ENCODE measurements around the gene SCIMP. TPM values are rescaled to one million over a fixed set of nuclear protein-coding genes. Genes with fewer than 3 reads are reported as not detected.
A peak's percentile ranks its signal among the peaks of the same experiment; 100 is the strongest.

Gene SCIMP
- total RNA-seq, 1 donor from 2014 or later, result 35.5 TPM

- H3K36me3 ChIP-seq, result no peaks in the 10 kb centered on the region
These were observed 30.8 kb downstream of the SCIMP start for GRCh38 chr17:5203908-5204294.

GRCh38 chr17:5203178-5203907, 31.3 kb downstream of the SCIMP start:
- Histone ChIP-seq H3K27me3 (ENCODE audit: low read depth) (no peaks in the 10 kb centered on the region), H3K4me3 (no peak overlapping the region), H3K4me1 (no peaks in the 10 kb centered on the region), H3K36me3 (no peaks in the 10 kb centered on the region), H3K9me3 (no peaks in the 10 kb centered on the region), H3K27ac (no peak overlapping the region)
- no peak for ATAC-seq
- no peak for TF ChIP-seq CTCF (IDR thresholded peaks at IDR 0.05)
- DNase-seq, result no peak
- intact Hi-C loops (cut with DNase I), result no loop called here

More at GRCh38 chr17:5203908-5204294, 30.8 kb downstream of the SCIMP start:
- H3K27me3 ChIP-seq (ENCODE audit: low read depth), result no peaks in the 10 kb centered on the region
- no peaks in the 10 kb centered on the region for H3K9me3 ChIP-seq
- no peak for ATAC-seq
- TF ChIP-seq CTCF (IDR thresholded peaks at IDR 0.05), result no peak
- intact Hi-C loops (cut with DNase I), result no loop called here
- H3K4me1 ChIP-seq, result no peaks in the 10 kb centered on the region
- H3K4me3 ChIP-seq, result no peak overlapping the region
- DNase-seq, result no peak
- no peak overlapping the region for H3K27ac ChIP-seq

GRCh38 chr17:5201011-5201410, 33.6 kb downstream of the SCIMP start:
- ATAC-seq (no peak), DNase-seq (no peak)
- no peaks in the 10 kb centered on the region for H3K4me1 ChIP-seq
- no peak for TF ChIP-seq CTCF (IDR thresholded peaks at IDR 0.05)
- H3K4me3 ChIP-seq, result no peak overlapping the region
- no peaks in the 10 kb centered on the region for H3K27me3 ChIP-seq (ENCODE audit: low read depth)
- intact Hi-C loops (cut with DNase I), result no loop called here
- H3K36me3 ChIP-seq, result no peaks in the 10 kb centered on the region
- H3K27ac ChIP-seq, result no peak overlapping the region
- H3K9me3 ChIP-seq, result no peaks in the 10 kb centered on the region

- no peak overlapping the region for H3K4me3 ChIP-seq
- H3K27me3 ChIP-seq (ENCODE audit: low read depth), result no peaks in the 10 kb centered on the region
- intact Hi-C loops (cut with DNase I), result no loop called here
- no peak for ATAC-seq
- TF ChIP-seq CTCF (IDR thresholded peaks at IDR 0.05), result no peak
- H3K27ac ChIP-seq, result no peak overlapping the region
- H3K36me3 ChIP-seq, result no peaks in the 10 kb centered on the region
- H3K4me1 ChIP-seq, result no peaks in the 10 kb centered on the region
- DNase-seq, result no peak
- no peaks in the 10 kb centered on the region for H3K9me3 ChIP-seq
These were observed 34.3 kb downstream of the SCIMP start for GRCh38 chr17:5200360-5200759.

GRCh38 chr17:5198472-5198871, 36.2 kb downstream of the SCIMP start:
- no peak for TF ChIP-seq CTCF (IDR thresholded peaks at IDR 0.05)
- Histone ChIP-seq H3K36me3 (no peaks in the 10 kb centered on the region), H3K27me3 (ENCODE audit: low read depth) (no peaks in the 10 kb centered on the region), H3K4me1 (no peaks in the 10 kb centered on the region), H3K9me3 (no peaks in the 10 kb centered on the region), H3K27ac (no peak overlapping the region), H3K4me3 (no peak overlapping the region)
- ATAC-seq (peak in 1 of 2 donors; percentile 12), DNase-seq (no peak)
- intact Hi-C loops (cut with DNase I), result no loop called here
